GM12878 (cell line): Measurements from ENCODE around the gene PYGO1. TPM values are rescaled to one million over a fixed set of nuclear protein-coding genes. Genes with fewer than 3 reads are reported as not detected.

Source experiments
- ATAC-seq: fragments of 200-7000 bp; cut with Tn5 transposase; 3 replicates; pipeline ENCODE4 v1.9.1; 2020; ENCODE audit warnings: mild to moderate bottlenecking, moderate library complexity
- BruUV-seq: library from RNA; stranded (reverse); fragments of 400-500 nt; replicated peaks from 2 replicates; lab custom pipeline; 2021; lab: Mats Ljungman, UMichigan
- CTCF ChIA-PET: fragments of 300-600 bp; sonication (Branson Sonifier 250); formaldehyde crosslinking; extraction: SDS; loops from one replicate; lab custom pipeline; 2021; ENCODE audit warnings: inconsistent platforms; lab: Yijun Ruan, JAX
- POLR2A ChIA-PET: fragments of 350-600 bp; formaldehyde crosslinking; extraction: SDS; loops from one replicate; lab custom pipeline; 2021; ENCODE audit warnings: inconsistent platforms; lab: Charles Lee
- RAD21 ChIA-PET: fragments of 300-600 bp; sonication (Branson Sonifier 250); formaldehyde crosslinking; loops from one replicate; lab custom pipeline; 2023; ENCODE audit warnings: antibody characterized with exemption; ENCODE audit not compliant: unreplicated experiment; lab: Charles Lee
- SMC1A ChIA-PET: fragments of 300-600 bp; sonication (Branson Sonifier 250); formaldehyde crosslinking; loops from one replicate; lab custom pipeline; 2023; ENCODE audit not compliant: unreplicated experiment, uncharacterized antibody; lab: Charles Lee
- DNase-seq: peaks from one replicate; pipeline ENCODE4 v3.0.0-alpha.2; 2011; ENCODE audit warnings: low read depth, low spot score
- FAIRE-seq: peaks from 3 replicates; lab custom pipeline; 2011; peaks lifted over from hg19 to GRCh38; lab: Jason Lieb, UNC
- H2AFZ ChIP-seq: 2 replicates; pipeline ENCODE4 v1.6.0; 2011; ENCODE audit warnings: low read depth, low read length, control low read depth; ENCODE audit not compliant: control insufficient read depth
- H3K27ac ChIP-seq: 2 replicates; pipeline ENCODE4 v1.5.1; 2011; ENCODE audit warnings: control low read depth; ENCODE audit not compliant: control insufficient read depth, insufficient read depth
- H3K27me3 ChIP-seq, 2 experiments: replicated peaks in 1 of 2; 2 replicates each; pipeline versions ENCODE4 v1.6.0 to v1.6.1; 2011; ENCODE audit warnings: low read length in 1 of 2; ENCODE audit not compliant: control insufficient read depth in 2 of 2, insufficient read depth in 2 of 2
- H3K36me3 ChIP-seq, 2 experiments: 2 replicates each; pipeline ENCODE4 v1.5.1; 2011; ENCODE audit warnings: low read length in 1 of 2; ENCODE audit not compliant: control insufficient read depth in 2 of 2, insufficient read depth in 2 of 2
- H3K4me1 ChIP-seq: 2 replicates; pipeline ENCODE4 v1.6.1; 2011; ENCODE audit warnings: mild to moderate bottlenecking, low read length, moderate library complexity, mixed read lengths; ENCODE audit not compliant: control insufficient read depth, insufficient read depth
- H3K4me2 ChIP-seq: 2 replicates; pipeline ENCODE4 v1.6.0; 2011; ENCODE audit warnings: control low read depth; ENCODE audit not compliant: control insufficient read depth, insufficient read depth
- H3K4me3 ChIP-seq: fragments of 200-600 bp; sonication (generic); 2 replicates; pipeline ENCODE4 v1.5.1; 2016
- H3K79me2 ChIP-seq: 2 replicates; pipeline ENCODE4 v1.6.0; 2011; ENCODE audit warnings: low read length; ENCODE audit not compliant: control insufficient read depth, insufficient read depth
- H3K9ac ChIP-seq: 2 replicates; pipeline ENCODE4 v1.8.0; 2011; ENCODE audit warnings: low read length, control low read depth, mixed read lengths; ENCODE audit not compliant: control insufficient read depth, insufficient read depth
- H3K9me3 ChIP-seq: replicated peaks from 3 replicates; pipeline ENCODE4 v1.5.1; 2011; ENCODE audit warnings: mild to moderate bottlenecking, low read length; ENCODE audit not compliant: control insufficient read depth, insufficient read depth
- H4K20me1 ChIP-seq: 2 replicates; pipeline ENCODE4 v1.6.0; 2011; ENCODE audit not compliant: control insufficient read depth, insufficient read depth
- ASH2L ChIP-seq: fragments of 300-600, 200-600 bp; sonication (generic); IDR thresholded peaks from 2 replicates; pipeline ENCODE4 v1.6.1; 2017; ENCODE audit warnings: low read depth, mild to moderate bottlenecking, borderline replicate concordance
- CBFB ChIP-seq: IDR thresholded peaks from 2 replicates; pipeline ENCODE4 v1.6.1; 2016; ENCODE audit warnings: antibody characterized with exemption, low read depth
- EGR1 ChIP-seq, 2 experiments: IDR thresholded peaks; 1 replicate in 1 of 2; 2 replicates in 1 of 2; pipeline ENCODE4 v1.6.1; 2011 to 2012; ENCODE audit warnings: low read depth in 2 of 2, low read length in 2 of 2, borderline replicate concordance in 1 of 2, mild to moderate bottlenecking in 1 of 2, moderate library complexity in 1 of 2
- ESRRA ChIP-seq: IDR thresholded peaks from 2 replicates; pipeline ENCODE4 v1.6.1; 2012; ENCODE audit warnings: mild to moderate bottlenecking, low read length, improper control_type of control experiment
- GABPA ChIP-seq: IDR thresholded peaks from 2 replicates; pipeline ENCODE4 v1.6.1; 2014; ENCODE audit warnings: antibody characterized with exemption, low read depth, mild to moderate bottlenecking, inconsistent platforms
- IKZF1 ChIP-seq: fragments of 450-650 bp; conservative IDR thresholded peaks from 2 replicates; pipeline ENCODE4 v1.6.1; 2017; ENCODE audit warnings: antibody characterized with exemption, mild to moderate bottlenecking
- JUNB ChIP-seq: IDR thresholded peaks from 2 replicates; pipeline ENCODE4 v1.6.1; 2016; ENCODE audit warnings: antibody characterized with exemption, mild to moderate bottlenecking
- KLF5 ChIP-seq: fragments of 450-650 bp; IDR thresholded peaks from 2 replicates; pipeline ENCODE4 v1.6.1; 2014; ENCODE audit warnings: mild to moderate bottlenecking; ENCODE audit not compliant: partially characterized antibody
- NKRF ChIP-seq: fragments of 450-650 bp; conservative IDR thresholded peaks from 2 replicates; pipeline ENCODE4 v1.6.1; 2017; ENCODE audit warnings: mild to moderate bottlenecking, moderate library complexity
- NR2C2 ChIP-seq: IDR thresholded peaks from 2 replicates; pipeline ENCODE4 v1.6.1; 2011; ENCODE audit warnings: borderline replicate concordance, low read depth; ENCODE audit not compliant: control insufficient read depth, insufficient read length
- PML ChIP-seq: IDR thresholded peaks from 2 replicates; pipeline ENCODE4 v1.6.1; 2012; ENCODE audit warnings: low read length, inconsistent platforms
- POLR2AphosphoS5 ChIP-seq: IDR thresholded peaks from 2 replicates; pipeline ENCODE4 v1.6.1; 2011; ENCODE audit warnings: mild to moderate bottlenecking, low read length, inconsistent platforms
- SMC3 ChIP-seq: IDR thresholded peaks from 2 replicates; pipeline ENCODE4 v1.6.1; 2011; ENCODE audit warnings: low read length, improper control_type of control experiment, borderline replicate concordance
- SREBF2 ChIP-seq: IDR thresholded peaks from 2 replicates; pipeline ENCODE4 v1.6.1; 2012; ENCODE audit warnings: mild to moderate bottlenecking, low read length
- STAT1 ChIP-seq: fragments of 450-650 bp; conservative IDR thresholded peaks from 2 replicates; pipeline ENCODE4 v1.6.1; 2014; ENCODE audit warnings: antibody characterized with exemption, mild to moderate bottlenecking
- TCF12 ChIP-seq: IDR thresholded peaks from 2 replicates; pipeline ENCODE4 v1.6.1; 2011; ENCODE audit warnings: low read depth, mild to moderate bottlenecking, low read length
- TCF3 ChIP-seq: IDR thresholded peaks from 2 replicates; pipeline ENCODE4 v1.6.1; 2012; ENCODE audit warnings: low read depth, mild to moderate bottlenecking, low read length, borderline replicate concordance; ENCODE audit not compliant: insufficient read depth
- WRNIP1 ChIP-seq: IDR thresholded peaks from 2 replicates; pipeline ENCODE4 v1.6.1; 2011; ENCODE audit warnings: low read depth, low read length, improper control_type of control experiment, borderline replicate concordance
- WGBS: methylation state at CpG from one replicate; pipeline ENCODE4 v1.1.6; 2016; ENCODE audit warnings: low lambda C conversion rate; ENCODE audit not compliant: insufficient replicate concordance, insufficient coverage; ENCODE audit errors: missing lambda C conversion rate; 5-methylcytosine and 5-hydroxymethylcytosine counted together
- in situ Hi-C: fragments of 300-500 bp; cut with MboI; formaldehyde crosslinking; loops from 9 replicates; pipeline ENCODE4 v1.14.3; 2018; ENCODE audit warnings: mixed read lengths
- intact Hi-C: fragments of 100-400 bp; cut with micrococcal nuclease; formaldehyde crosslinking; loops from one replicate; pipeline ENCODE4 v1.14.2; 2022; ENCODE audit not compliant: unreplicated experiment
- polyA plus RNA-seq, 11 experiments: library from polyadenylated mRNA; depleted of rRNA in 4 of 11; unstranded in 6 of 11; stranded (reverse) in 5 of 11; fragments of >200 nt; fragmentation: Nextera tagmentation in 4 of 11; fragmentation: Illumina TruSeq in 1 of 11; extraction: Ambion mirVana in 4 of 11; extraction: Trizol in 1 of 11; gene quantifications; 1 replicate in 1 of 11; 2 replicates in 10 of 11; pipeline versions ENCODE4 v1.2.1 to v1.2.3, GENCODE V29; 2011 to 2016; ENCODE audit warnings: inconsistent platforms in 2 of 11, missing spikeins in 2 of 11, low read depth in 1 of 11
- total RNA-seq, 4 experiments: library from RNA; depleted of rRNA in 3 of 4; stranded (reverse); fragments of >200 nt in 3 of 4; fragmentation: Illumina TruSeq in 1 of 4; extraction: Trizol in 1 of 4; gene quantifications; 2 replicates each; pipeline versions ENCODE4 v1.2.1 to v1.2.3, GENCODE V29; 2013 to 2021
- TF ChIP-seq, protein P1 (sequence below): IDR thresholded peaks from 2 replicates; pipeline ENCODE4 v1.6.1; 2011; ENCODE audit warnings: low read depth, low read length, improper control_type of control experiment, borderline replicate concordance

Gene PYGO1
- total and polyA plus RNA-seq, 10 of the 15 experiments (the other 5 are each of a cell fraction or from before 2014, with no cell fraction given), result 0.01 TPM; not detected in 9

DNA sequence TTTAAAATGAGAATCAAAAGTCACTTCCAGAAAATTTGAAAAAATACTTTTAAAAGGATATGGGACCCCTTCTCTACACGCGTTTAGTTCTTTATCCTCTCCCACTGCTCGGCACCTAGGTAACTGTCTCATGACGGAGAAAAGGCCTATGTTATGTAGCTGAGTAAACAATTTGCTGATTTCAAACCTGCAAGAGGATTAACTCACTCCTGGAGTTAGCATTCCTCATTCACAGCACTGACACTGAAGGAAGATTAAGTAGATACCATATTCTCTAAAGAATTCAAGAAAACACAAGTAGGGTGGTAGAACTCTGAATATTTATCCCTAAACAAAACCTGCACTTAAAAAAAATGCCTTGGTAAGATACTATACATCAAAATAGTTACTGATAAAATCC is 30.2 kb upstream of the PYGO1 start:
- FAIRE-seq (no peak), DNase-seq (no peak), ATAC-seq (no peak)
- 72% methylated on average over 4 of the region's 4 CpGs for WGBS
- Histone ChIP-seq H3K4me1 (no peaks in the 10 kb centered on the region), H3K27me3 (peaks cover 0 to 6% of the 10 kb centered on the region in 2 experiments; a peak in 1 of 4 replicates), H3K9ac (no peak overlapping the region), H3K79me2 (no peaks in the 10 kb centered on the region), H3K9me3 (no peaks in the 10 kb centered on the region), H4K20me1 (no peaks in the 10 kb centered on the region), H3K4me3 (no peak overlapping the region), H3K36me3 (no peaks in the 10 kb centered on the region), H3K27ac (no peak overlapping the region), H3K4me2 (no peak overlapping the region), H2AFZ (no peak overlapping the region)
- no TSS peak for BruUV-seq
- ChIA-PET SMC1A (interaction anchor here (0.9 kb wide), 1 partner anchor 13 kb away, joined by 3 read pairs; no protein-coding TSS in a partner anchor), POLR2A (no interaction called here), CTCF (no interaction called here), RAD21 (no interaction called here)
- intact Hi-C loops (no loop called here), in situ Hi-C loops (no loop called here)
- TF ChIP-seq WRNIP1 (no peak), SMC3 (no peak), JUNB (no peak), PML (no peak), TCF3 (no peak), CBFB (no peak), ASH2L (no peak), TCF12 (no peak), KLF5 (no peak), EGR1 (IDR thresholded peaks at IDR 0.05; ENCODE audit: borderline replicate concordance in 1 of 2, low read depth in 2 of 2, low read length in 2 of 2) (no peak), NKRF (no peak), ESRRA (no peak), NR2C2 (no peak), SREBF2 (no peak), STAT1 (no peak), POLR2AphosphoS5 (no peak), GABPA (no peak), IKZF1 (no peak)
- TF ChIP-seq, protein P1, sequence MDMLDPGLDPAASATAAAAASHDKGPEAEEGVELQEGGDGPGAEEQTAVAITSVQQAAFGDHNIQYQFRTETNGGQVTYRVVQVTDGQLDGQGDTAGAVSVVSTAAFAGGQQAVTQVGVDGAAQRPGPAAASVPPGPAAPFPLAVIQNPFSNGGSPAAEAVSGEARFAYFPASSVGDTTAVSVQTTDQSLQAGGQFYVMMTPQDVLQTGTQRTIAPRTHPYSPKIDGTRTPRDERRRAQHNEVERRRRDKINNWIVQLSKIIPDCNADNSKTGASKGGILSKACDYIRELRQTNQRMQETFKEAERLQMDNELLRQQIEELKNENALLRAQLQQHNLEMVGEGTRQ, result no peak
